Ascending aorta (tissue), 2 donors: ENCODE data around the gene RCOR2. TPM values are rescaled to one million over a fixed set of nuclear protein-coding genes. Genes with fewer than 3 reads are reported as not detected.
A peak's percentile ranks its signal among the peaks of the same experiment; 100 is the strongest.

Experiments
- DNase-seq, 2 donors: peaks; one replicate each; pipeline ENCODE4 v3.0.0-alpha.2; 2019; ENCODE audit warnings: low spot score in 2 of 2
- H3K27ac ChIP-seq, 2 donors: fragments of 200-600 bp; sonication (generic); one replicate each; pipeline ENCODE4 v1.5.1; 2016 to 2017; ENCODE audit warnings: mild to moderate bottlenecking in 1 of 2
- H3K27me3 ChIP-seq: fragments of 200-600 bp; sonication (generic); one replicate; pipeline ENCODE4 v1.5.1; 2017
- H3K36me3 ChIP-seq, 2 donors: fragments of 200-600 bp; sonication (generic); one replicate each; pipeline ENCODE4 v1.5.1; 2016
- H3K4me1 ChIP-seq, 2 donors: fragments of 200-600 bp; sonication (generic); one replicate each; pipeline ENCODE4 v1.5.1; 2016 to 2017; ENCODE audit warnings: mild to moderate bottlenecking in 1 of 2
- H3K4me3 ChIP-seq, 2 donors: fragments of 200-600 bp; sonication (generic); one replicate each; pipeline ENCODE4 v1.5.1; 2016 to 2017; ENCODE audit warnings: mild to moderate bottlenecking in 1 of 2
- H3K9me3 ChIP-seq, 2 donors: fragments of 200-600 bp; sonication (generic); one replicate each; pipeline ENCODE4 v1.5.1; 2016
- CTCF ChIP-seq, 3 experiments: fragments of 200-600 bp in 2 of 3; fragments of 450-650 bp in 1 of 3; sonication (generic) in 2 of 3; IDR thresholded peaks; one replicate each; pipeline ENCODE4 v1.5.1; 2016 to 2019; ENCODE audit warnings: antibody characterized with exemption in 3 of 3, mild to moderate bottlenecking in 1 of 3, moderate library complexity in 1 of 3
- intact Hi-C: fragments of 100-400 bp; cut with DNase I; formaldehyde crosslinking; loops from one replicate; pipeline ENCODE4 v1.15.1; 2023
- total RNA-seq: library from RNA; depleted of rRNA; stranded (reverse); fragments of >200 nt; gene quantifications from one replicate; pipeline ENCODE4 v1.1.0, GENCODE V29; 2016

The RCOR2 gene
- total RNA-seq, 1 donor from 2014 or later: not detected

GRCh38 chr11:63931876-63932275, 14.9 kb upstream of the RCOR2 start:
- TF ChIP-seq CTCF (IDR thresholded peaks at IDR 0.05): no peak
- Histone ChIP-seq H3K4me3 (no peak overlapping the region), H3K4me1 (no peaks in the 10 kb centered on the region), H3K27ac (no peak overlapping the region), H3K36me3 (no peaks in the 10 kb centered on the region), H3K27me3 (no peaks in the 10 kb centered on the region), H3K9me3 (no peaks in the 10 kb centered on the region)
- intact Hi-C loops: no loop called here
- DNase-seq: no peak

- H3K4me1 ChIP-seq: no peaks in the 10 kb centered on the region
- H3K9me3 ChIP-seq: no peaks in the 10 kb centered on the region
- intact Hi-C loops: no loop called here
- no peak overlapping the region for H3K27ac ChIP-seq
- no peak for TF ChIP-seq CTCF (IDR thresholded peaks at IDR 0.05)
- no peak overlapping the region for H3K4me3 ChIP-seq
- H3K27me3 ChIP-seq: no peaks in the 10 kb centered on the region
- no peaks in the 10 kb centered on the region for H3K36me3 ChIP-seq
- DNase-seq: no peak
These were observed 14.1 kb upstream of the RCOR2 start for GRCh38 chr11:63931045-63931444.

- Histone ChIP-seq H3K9me3 (no peaks in the 10 kb centered on the region), H3K27me3 (no peaks in the 10 kb centered on the region), H3K4me3 (no peak overlapping the region), H3K36me3 (no peaks in the 10 kb centered on the region), H3K4me1 (no peaks in the 10 kb centered on the region), H3K27ac (no peak overlapping the region)
- intact Hi-C loops: no loop called here
- TF ChIP-seq CTCF (IDR thresholded peaks at IDR 0.05): no peak
- DNase-seq: no peak
These were observed 12.7 kb upstream of the RCOR2 start for GRCh38 chr11:63929616-63930015.

- DNase-seq: no peak
- Histone ChIP-seq H3K4me1 (peaks cover 20 to 22% of the 10 kb centered on the region in 2 donors), H3K36me3 (no peaks in the 10 kb centered on the region), H3K27ac (no peak overlapping the region), H3K9me3 (no peaks in the 10 kb centered on the region), H3K4me3 (no peak overlapping the region), H3K27me3 (no peaks in the 10 kb centered on the region)
- TF ChIP-seq CTCF (IDR thresholded peaks at IDR 0.05): no peak
- intact Hi-C loops: no loop called here
These were observed 6.4 kb upstream of the RCOR2 start for GRCh38 chr11:63923319-63923718.

- H3K27ac ChIP-seq: no peak overlapping the region
- H3K4me1 ChIP-seq: peaks cover 23 to 24% of the 10 kb centered on the region in 2 donors
- H3K36me3 ChIP-seq: no peaks in the 10 kb centered on the region
- DNase-seq: no peak
- H3K9me3 ChIP-seq: no peaks in the 10 kb centered on the region
- intact Hi-C loops: no loop called here
- H3K27me3 ChIP-seq: no peaks in the 10 kb centered on the region
- TF ChIP-seq CTCF (IDR thresholded peaks at IDR 0.05): no peak
- H3K4me3 ChIP-seq: no peak overlapping the region
These were observed 5.8 kb upstream of the RCOR2 start for GRCh38 chr11:63922673-63923192.

GRCh38 chr11:63920939-63921417, 4.0 kb upstream of the RCOR2 start:
- H3K36me3 ChIP-seq: no peaks in the 10 kb centered on the region
- peak in 2 of 3 experiments; percentile 18 to 43 for TF ChIP-seq CTCF (IDR thresholded peaks at IDR 0.05)
- no peaks in the 10 kb centered on the region for H3K9me3 ChIP-seq
- intact Hi-C loops: loop anchor here (1.0 kb wide), 1 partner anchor 83 kb away; no protein-coding TSS in a partner anchor
- H3K4me1 ChIP-seq: peaks cover 23 to 36% of the 10 kb centered on the region in 2 donors
- no peaks in the 10 kb centered on the region for H3K27me3 ChIP-seq
- DNase-seq: no peak
- H3K27ac ChIP-seq: peak overlapping the region; percentile 90 to 92
- peak overlapping the region in 1 of 2 donors; percentile 67 for H3K4me3 ChIP-seq
